HL-60 (cell line): ENCODE data around the gene CEACAM19.

Source experiments
- DNase-seq, 2 experiments: peaks; one replicate each; pipeline ENCODE4 v3.0.0-alpha.2; 2010 to 2020; ENCODE audit warnings: low read depth in 1 of 2, low spot score in 1 of 2
- H3K27ac ChIP-seq: fragments of 250-450 bp; sonication (Bioruptor Pico); replicated peaks from 2 replicates; pipeline ENCODE4 v1.5.1; 2020; ENCODE audit warnings: mild to moderate bottlenecking, moderate library complexity
- H3K27me3 ChIP-seq: fragments of 250-450 bp; sonication (Bioruptor Pico); 2 replicates; pipeline ENCODE4 v1.5.1; 2021; ENCODE audit warnings: mild to moderate bottlenecking, moderate library complexity; ENCODE audit not compliant: insufficient read depth, poor library complexity, severe bottlenecking
- H3K4me3 ChIP-seq: replicated peaks from 2 replicates; pipeline ENCODE4 v1.5.1; 2011; ENCODE audit warnings: mild to moderate bottlenecking, control low read depth, low read length; ENCODE audit not compliant: insufficient read depth
- CTCF ChIP-seq: IDR thresholded peaks from one replicate; pipeline ENCODE4 v1.5.1; 2011; ENCODE audit warnings: low read length, control low read depth, inconsistent platforms; ENCODE audit not compliant: insufficient read depth
- GABPA ChIP-seq: IDR thresholded peaks from 2 replicates; pipeline ENCODE4 v1.6.1; 2012; ENCODE audit warnings: low read depth
- POLR2AphosphoS5 ChIP-seq: IDR thresholded peaks from 2 replicates; pipeline ENCODE4 v1.6.1; 2012; ENCODE audit warnings: low read depth
- SPI1 ChIP-seq: IDR thresholded peaks from 2 replicates; pipeline ENCODE4 v1.6.1; 2012; ENCODE audit warnings: low read depth, mild to moderate bottlenecking, borderline replicate concordance
- TF ChIP-seq, protein P1 (sequence below): IDR thresholded peaks from 2 replicates; pipeline ENCODE4 v1.6.1; 2012; ENCODE audit warnings: low read depth; ENCODE audit not compliant: insufficient replicate concordance

Gene CEACAM19

DNA sequence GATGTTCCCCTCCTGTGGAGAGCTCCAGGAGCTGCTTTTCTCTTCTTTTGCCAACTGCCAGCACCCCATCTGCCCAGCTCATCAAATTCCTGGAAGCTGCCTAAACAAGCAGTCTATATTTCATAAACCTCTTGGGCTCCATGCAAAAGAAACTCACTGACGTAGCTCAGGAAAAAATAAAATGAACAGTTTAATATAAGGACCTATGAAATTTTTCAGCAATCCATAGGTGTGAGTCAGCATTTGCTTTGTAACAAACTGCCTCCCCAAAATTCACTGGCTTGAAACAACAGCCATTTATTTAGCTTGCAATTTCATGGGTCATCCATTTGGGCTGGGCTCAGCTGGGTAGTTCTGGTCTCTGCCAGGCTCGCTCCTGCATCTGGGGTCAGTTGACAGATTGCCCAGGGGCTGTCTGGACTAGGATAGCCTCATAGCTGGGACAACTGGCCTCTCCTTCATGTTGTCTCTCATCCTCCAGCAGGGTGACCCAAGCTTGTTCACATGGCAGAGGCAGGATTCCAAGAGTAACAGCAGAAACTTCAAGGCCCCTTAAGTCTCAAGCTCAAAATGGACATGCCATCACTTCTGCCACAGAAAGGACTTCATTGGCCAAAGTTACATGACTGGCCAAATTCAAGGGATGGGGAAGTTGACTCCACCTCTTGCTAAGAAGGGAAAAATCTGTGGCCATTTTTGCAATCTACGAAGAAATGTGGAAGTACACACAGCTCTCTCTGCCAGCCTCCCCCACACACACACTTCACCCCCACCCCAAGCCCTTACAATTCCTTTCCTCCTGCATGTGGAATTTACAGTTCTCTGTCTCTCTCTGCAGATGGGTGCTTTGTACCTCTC lies 35.5 kb upstream of the CEACAM19 start:
- H3K27me3 ChIP-seq, result no peaks in the 10 kb centered on the region
- H3K4me3 ChIP-seq, result no peak overlapping the region
- TF ChIP-seq, protein P1, sequence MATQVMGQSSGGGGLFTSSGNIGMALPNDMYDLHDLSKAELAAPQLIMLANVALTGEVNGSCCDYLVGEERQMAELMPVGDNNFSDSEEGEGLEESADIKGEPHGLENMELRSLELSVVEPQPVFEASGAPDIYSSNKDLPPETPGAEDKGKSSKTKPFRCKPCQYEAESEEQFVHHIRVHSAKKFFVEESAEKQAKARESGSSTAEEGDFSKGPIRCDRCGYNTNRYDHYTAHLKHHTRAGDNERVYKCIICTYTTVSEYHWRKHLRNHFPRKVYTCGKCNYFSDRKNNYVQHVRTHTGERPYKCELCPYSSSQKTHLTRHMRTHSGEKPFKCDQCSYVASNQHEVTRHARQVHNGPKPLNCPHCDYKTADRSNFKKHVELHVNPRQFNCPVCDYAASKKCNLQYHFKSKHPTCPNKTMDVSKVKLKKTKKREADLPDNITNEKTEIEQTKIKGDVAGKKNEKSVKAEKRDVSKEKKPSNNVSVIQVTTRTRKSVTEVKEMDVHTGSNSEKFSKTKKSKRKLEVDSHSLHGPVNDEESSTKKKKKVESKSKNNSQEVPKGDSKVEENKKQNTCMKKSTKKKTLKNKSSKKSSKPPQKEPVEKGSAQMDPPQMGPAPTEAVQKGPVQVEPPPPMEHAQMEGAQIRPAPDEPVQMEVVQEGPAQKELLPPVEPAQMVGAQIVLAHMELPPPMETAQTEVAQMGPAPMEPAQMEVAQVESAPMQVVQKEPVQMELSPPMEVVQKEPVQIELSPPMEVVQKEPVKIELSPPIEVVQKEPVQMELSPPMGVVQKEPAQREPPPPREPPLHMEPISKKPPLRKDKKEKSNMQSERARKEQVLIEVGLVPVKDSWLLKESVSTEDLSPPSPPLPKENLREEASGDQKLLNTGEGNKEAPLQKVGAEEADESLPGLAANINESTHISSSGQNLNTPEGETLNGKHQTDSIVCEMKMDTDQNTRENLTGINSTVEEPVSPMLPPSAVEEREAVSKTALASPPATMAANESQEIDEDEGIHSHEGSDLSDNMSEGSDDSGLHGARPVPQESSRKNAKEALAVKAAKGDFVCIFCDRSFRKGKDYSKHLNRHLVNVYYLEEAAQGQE, result no peak
- TF ChIP-seq CTCF (no peak), POLR2AphosphoS5 (peak; percentile 63), SPI1 (peak; percentile 50; the same call in 1 of the 2 replicates), GABPA (no peak)
- H3K27ac ChIP-seq, result peak overlapping the region; percentile 45
- DNase-seq, result peak in 1 of 2 experiments; percentile 86

DNA sequence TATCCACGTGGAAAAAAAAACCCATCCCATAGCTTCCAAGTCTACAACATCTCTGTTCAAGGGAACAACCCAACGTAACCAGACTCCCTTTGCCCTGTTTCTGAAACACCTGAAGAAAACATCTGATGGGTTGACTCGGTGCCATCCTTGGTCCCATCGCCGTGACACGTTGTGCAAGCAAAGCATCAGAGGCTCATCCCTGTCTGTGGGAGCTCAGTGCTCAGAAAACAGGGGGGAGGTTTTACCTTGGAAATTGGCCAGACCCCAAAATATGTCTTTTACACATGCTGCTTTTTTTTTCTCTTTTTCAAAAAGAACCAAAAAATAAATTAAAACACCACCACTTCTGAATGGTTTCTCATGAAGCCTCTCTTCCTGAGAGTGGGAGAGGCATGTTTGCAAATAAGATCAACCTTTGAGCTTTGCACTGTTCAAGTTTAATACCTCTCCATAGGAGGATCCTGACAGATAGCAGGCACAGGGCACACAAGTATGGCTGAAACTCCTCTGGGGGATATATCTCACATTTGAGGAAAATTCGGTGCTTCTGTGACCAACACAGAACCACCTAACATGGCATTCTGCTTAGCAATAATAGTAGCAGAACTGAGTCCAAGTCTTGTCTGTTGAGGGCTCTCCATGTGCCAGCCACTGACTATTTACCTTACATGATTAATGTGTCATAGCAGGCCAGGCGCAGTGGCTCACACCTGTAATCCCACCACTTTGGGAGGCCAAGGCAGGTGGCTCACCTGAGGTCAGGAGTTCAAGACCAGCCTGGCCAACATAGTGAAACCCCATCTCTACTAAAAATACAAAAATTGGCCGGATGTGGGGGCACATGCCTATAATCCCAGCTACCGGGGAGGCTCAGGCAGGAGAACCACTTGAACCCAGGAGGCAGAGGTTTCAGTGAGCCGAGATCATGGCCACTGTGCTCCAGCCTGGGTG lies 34.6 kb upstream of the CEACAM19 start:
- no peak overlapping the region for H3K4me3 ChIP-seq
- DNase-seq, result peak in 1 of 2 experiments; percentile 24
- H3K27me3 ChIP-seq, result no peaks in the 10 kb centered on the region
- peak overlapping the region; percentile 45 for H3K27ac ChIP-seq
- no peak for TF ChIP-seq SPI1
- no peak for TF ChIP-seq POLR2AphosphoS5
- no peak for TF ChIP-seq GABPA
- TF ChIP-seq, protein P1, result no peak
- no peak for TF ChIP-seq CTCF

DNA sequence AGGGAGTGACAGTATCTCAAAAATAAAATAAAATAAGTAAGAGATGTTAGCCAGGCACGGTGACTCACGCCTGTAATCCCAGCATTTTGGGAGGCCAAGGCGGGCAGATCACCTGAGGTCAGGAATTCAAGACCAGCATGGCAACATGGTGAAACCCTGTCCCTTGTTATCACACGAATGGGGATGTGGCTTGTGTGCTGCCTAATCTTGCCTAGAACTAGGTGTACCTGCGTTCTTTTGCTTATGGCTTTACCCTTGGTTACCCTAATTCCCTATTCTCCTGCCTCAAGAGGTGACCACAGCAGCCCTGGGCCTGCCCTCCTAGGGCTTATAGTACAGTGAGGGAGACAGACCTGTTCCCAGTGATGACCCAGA lies 33.9 kb upstream of the CEACAM19 start:
- Histone ChIP-seq H3K4me3 (no peak overlapping the region), H3K27ac (no peak overlapping the region), H3K27me3 (no peaks in the 10 kb centered on the region)
- TF ChIP-seq POLR2AphosphoS5 (no peak), CTCF (no peak), GABPA (no peak), SPI1 (no peak)
- TF ChIP-seq, protein P1, result no peak
- DNase-seq, result no peak
